GM23338 (cell line): ENCODE data around the gene GPSM1. TPM values are rescaled to one million over a fixed set of nuclear protein-coding genes. Genes with fewer than 3 reads are reported as not detected.

Source experiments
- ATAC-seq: fragments of 200-7000 bp; cut with Tn5 transposase; 3 replicates; pipeline ENCODE4 v1.9.1; 2020
- DNase-seq: peaks from one replicate; pipeline ENCODE4 v3.0.0-alpha.2; 2015; ENCODE audit warnings: low spot score
- H2AFZ ChIP-seq: fragments of 200-600 bp; sonication (generic); 2 replicates; pipeline ENCODE4 v1.8.0; 2016; ENCODE audit warnings: antibody characterized with exemption, mild to moderate bottlenecking, moderate library complexity
- H3F3A ChIP-seq: fragments of 200-600 bp; sonication (generic); replicated peaks from 2 replicates; pipeline ENCODE4 v1.8.0; 2017; ENCODE audit warnings: antibody characterized with exemption, mixed run types, low read depth
- H3K27ac ChIP-seq: fragments of 200-600 bp; sonication (generic); 2 replicates; pipeline ENCODE4 v1.6.1; 2016; ENCODE audit warnings: low read depth
- H3K27me3 ChIP-seq: fragments of 200-600 bp; sonication (generic); 2 replicates; pipeline ENCODE4 v1.8.0; 2016; ENCODE audit warnings: mild to moderate bottlenecking, mixed run types, moderate library complexity; ENCODE audit not compliant: insufficient read depth
- H3K36me3 ChIP-seq: fragments of 200-600 bp; sonication (generic); 2 replicates; pipeline ENCODE4 v1.8.0; 2016; ENCODE audit warnings: mild to moderate bottlenecking; ENCODE audit not compliant: insufficient read depth
- H3K4me1 ChIP-seq: fragments of 200-600 bp; sonication (generic); 2 replicates; pipeline ENCODE4 v1.8.0; 2016; ENCODE audit warnings: mild to moderate bottlenecking, moderate library complexity; ENCODE audit not compliant: insufficient read depth
- H3K4me2 ChIP-seq: fragments of 200-600 bp; sonication (generic); 2 replicates; pipeline ENCODE4 v1.7.1; 2017; ENCODE audit warnings: mixed run types
- H3K4me3 ChIP-seq: fragments of 200-600 bp; sonication (generic); 2 replicates; pipeline ENCODE4 v1.6.1; 2016; ENCODE audit warnings: mixed run types
- H3K79me2 ChIP-seq: fragments of 200-600 bp; sonication (generic); replicated peaks from 2 replicates; pipeline ENCODE4 v1.8.0; 2017; ENCODE audit warnings: mild to moderate bottlenecking; ENCODE audit not compliant: insufficient read depth
- H3K9me2 ChIP-seq: fragments of 200-600 bp; sonication (generic); 2 replicates; pipeline ENCODE4 v1.8.0; 2017; ENCODE audit not compliant: insufficient read depth
- H4K20me1 ChIP-seq: fragments of 200-600 bp; sonication (generic); replicated peaks from 2 replicates; pipeline ENCODE4 v1.8.0; 2017; ENCODE audit warnings: mild to moderate bottlenecking; ENCODE audit not compliant: insufficient read depth
- H3K27ac Mint-ChIP-seq: 2 replicates; pipeline ENCODE4 v1.8.0; 2020; ENCODE audit warnings: inconsistent platforms, mild to moderate bottlenecking, moderate library complexity, mixed read lengths
- H3K27me3 Mint-ChIP-seq: 3 replicates; pipeline ENCODE4 v1.8.0; 2022; ENCODE audit warnings: low read depth, mild to moderate bottlenecking, moderate library complexity, mixed read lengths, inconsistent platforms; ENCODE audit not compliant: insufficient read depth, poor library complexity
- H3K36me3 Mint-ChIP-seq: 3 replicates; pipeline ENCODE4 v1.8.0; 2021; ENCODE audit warnings: low read depth, mild to moderate bottlenecking, inconsistent platforms, moderate library complexity, mixed read lengths
- H3K4me1 Mint-ChIP-seq: 3 replicates; pipeline ENCODE4 v1.8.0; 2020; ENCODE audit warnings: mild to moderate bottlenecking, inconsistent platforms, mixed read lengths
- H3K4me3 Mint-ChIP-seq: 3 replicates; pipeline ENCODE4 v1.8.0; 2021; ENCODE audit warnings: moderate library complexity, mild to moderate bottlenecking, inconsistent platforms, mixed read lengths
- H3K9me3 Mint-ChIP-seq: 3 replicates; pipeline ENCODE4 v1.8.0; 2020; ENCODE audit warnings: moderate library complexity, mild to moderate bottlenecking, inconsistent platforms, mixed read lengths
- CTCF ChIP-seq, 2 experiments: fragments of 200-600 bp in 1 of 2; sonication (generic) in 1 of 2; conservative IDR thresholded peaks; 2 replicates each; pipeline versions ENCODE4 v1.5.1 to v1.6.1; 2016 to 2017; ENCODE audit warnings: antibody characterized with exemption in 2 of 2, low read depth in 2 of 2, mild to moderate bottlenecking in 2 of 2, moderate library complexity in 1 of 2
- EZH2 ChIP-seq: fragments of 200-600 bp; sonication (generic); IDR thresholded peaks from one replicate; pipeline ENCODE4 v1.8.0; 2017; ENCODE audit warnings: antibody characterized with exemption, mild to moderate bottlenecking, low read depth; ENCODE audit not compliant: unreplicated experiment
- EZH2phosphoT487 ChIP-seq: fragments of 200-600 bp; sonication (generic); IDR thresholded peaks from one replicate; pipeline ENCODE4 v1.8.1; 2018; ENCODE audit warnings: antibody characterized with exemption; ENCODE audit not compliant: unreplicated experiment
- REST ChIP-seq: IDR thresholded peaks from one replicate; pipeline ENCODE4 v1.6.1; 2018; ENCODE audit warnings: antibody characterized with exemption; ENCODE audit not compliant: unreplicated experiment
- STAT1 ChIP-seq: IDR thresholded peaks from one replicate; pipeline ENCODE4 v1.6.1; 2016; ENCODE audit warnings: antibody characterized with exemption; ENCODE audit not compliant: unreplicated experiment
- ZNF114 ChIP-seq: fragments of 250-450 bp; sonication (Bioruptor Pico); IDR thresholded peaks from 2 replicates; pipeline ENCODE4 v1.5.0; 2020; ENCODE audit warnings: mild to moderate bottlenecking, moderate library complexity
- ZNF331 ChIP-seq: fragments of 250-450 bp; sonication (Bioruptor Pico); IDR thresholded peaks from 2 replicates; pipeline ENCODE4 v1.5.0; 2020; ENCODE audit warnings: low read depth, mild to moderate bottlenecking, moderate library complexity
- ZNF462 ChIP-seq: fragments of 250-450 bp; sonication (Bioruptor Pico); IDR thresholded peaks from 2 replicates; pipeline ENCODE4 v1.5.0; 2020; ENCODE audit warnings: mild to moderate bottlenecking, moderate library complexity
- polyA plus RNA-seq: library from polyadenylated mRNA; unstranded; fragments of >200 nt; fragmentation: Nextera tagmentation; extraction: Ambion mirVana; gene quantifications from 2 replicates; pipeline ENCODE4 v1.2.1, GENCODE V29; 2016
- total RNA-seq: library from RNA; depleted of rRNA; stranded (reverse); fragments of >200 nt; shearing (Covaris generic); gene quantifications from 2 replicates; pipeline ENCODE4 v1.2.3, GENCODE V29; 2014

The GPSM1 gene
- total and polyA plus RNA-seq, 2 experiments from 2014 or later: 4.8 to 23.2 TPM

GRCh38 chr9:136357202-136357725 is 29.9 kb downstream of the GPSM1 start (continued):
- TF ChIP-seq ZNF462 (CRISPR knock-in tag) (no peak), STAT1 (no peak), CTCF (conservative IDR thresholded peaks at IDR 0.05; ENCODE audit: low read depth in 2 of 2) (no peak)

- Mint-ChIP-seq H3K36me3 (no peaks in the 10 kb centered on the region), H3K27me3 (peaks cover 8% of the 10 kb centered on the region), H3K9me3 (no peaks in the 10 kb centered on the region), H3K4me3 (no peak overlapping the region), H3K27ac (no peak overlapping the region), H3K4me1 (peaks cover 6% of the 10 kb centered on the region; the same call in 1 of the 3 replicates)
- H3K4me3 ChIP-seq: no peak overlapping the region
- no peaks in the 10 kb centered on the region for H4K20me1 ChIP-seq
- no peak for ATAC-seq
- no peaks in the 10 kb centered on the region for H3K4me1 ChIP-seq
- H3F3A ChIP-seq: no peaks in the 10 kb centered on the region
- no peak overlapping the region for H3K27ac ChIP-seq
- H3K4me2 ChIP-seq: no peak overlapping the region
- no peaks in the 10 kb centered on the region for H3K36me3 ChIP-seq
- H3K79me2 ChIP-seq: no peaks in the 10 kb centered on the region
- H2AFZ ChIP-seq: no peak overlapping the region
- H3K27me3 ChIP-seq: no peaks in the 10 kb centered on the region
- no peak for DNase-seq
- H3K9me2 ChIP-seq: no peaks in the 10 kb centered on the region
- no peak for TF ChIP-seq EZH2phosphoT487
- TF ChIP-seq ZNF331: no peak
- TF ChIP-seq ZNF114 (CRISPR knock-in tag): no peak
- no peak for TF ChIP-seq EZH2
- no peak for TF ChIP-seq REST
Measured at GRCh38 chr9:136358016-136358415, 30.7 kb downstream of the GPSM1 start.
